22Rv1 (cell line): ENCODE measurements around the gene STUM.

Experiments
- H3K27ac ChIP-seq: fragments of 450-650 bp; 2 replicates; pipeline ENCODE4 v1.5.1; 2017
- ZFX ChIP-seq: fragments of 450-650 bp; IDR thresholded peaks from 2 replicates; pipeline ENCODE4 v1.6.1; 2017; ENCODE audit warnings: antibody characterized with exemption, borderline replicate concordance
- TF ChIP-seq, protein P1 (sequence below): fragments of 450-650 bp; IDR thresholded peaks from 2 replicates; pipeline ENCODE4 v1.5.1; 2017; ENCODE audit warnings: mild to moderate bottlenecking

Gene STUM

GRCh38 chr1:226645279-226645976 lies 96.9 kb downstream of the STUM start:
- no peak overlapping the region for H3K27ac ChIP-seq
- TF ChIP-seq ZFX = no peak
- TF ChIP-seq, protein P1, sequence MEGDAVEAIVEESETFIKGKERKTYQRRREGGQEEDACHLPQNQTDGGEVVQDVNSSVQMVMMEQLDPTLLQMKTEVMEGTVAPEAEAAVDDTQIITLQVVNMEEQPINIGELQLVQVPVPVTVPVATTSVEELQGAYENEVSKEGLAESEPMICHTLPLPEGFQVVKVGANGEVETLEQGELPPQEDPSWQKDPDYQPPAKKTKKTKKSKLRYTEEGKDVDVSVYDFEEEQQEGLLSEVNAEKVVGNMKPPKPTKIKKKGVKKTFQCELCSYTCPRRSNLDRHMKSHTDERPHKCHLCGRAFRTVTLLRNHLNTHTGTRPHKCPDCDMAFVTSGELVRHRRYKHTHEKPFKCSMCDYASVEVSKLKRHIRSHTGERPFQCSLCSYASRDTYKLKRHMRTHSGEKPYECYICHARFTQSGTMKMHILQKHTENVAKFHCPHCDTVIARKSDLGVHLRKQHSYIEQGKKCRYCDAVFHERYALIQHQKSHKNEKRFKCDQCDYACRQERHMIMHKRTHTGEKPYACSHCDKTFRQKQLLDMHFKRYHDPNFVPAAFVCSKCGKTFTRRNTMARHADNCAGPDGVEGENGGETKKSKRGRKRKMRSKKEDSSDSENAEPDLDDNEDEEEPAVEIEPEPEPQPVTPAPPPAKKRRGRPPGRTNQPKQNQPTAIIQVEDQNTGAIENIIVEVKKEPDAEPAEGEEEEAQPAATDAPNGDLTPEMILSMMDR = no peak

DNA sequence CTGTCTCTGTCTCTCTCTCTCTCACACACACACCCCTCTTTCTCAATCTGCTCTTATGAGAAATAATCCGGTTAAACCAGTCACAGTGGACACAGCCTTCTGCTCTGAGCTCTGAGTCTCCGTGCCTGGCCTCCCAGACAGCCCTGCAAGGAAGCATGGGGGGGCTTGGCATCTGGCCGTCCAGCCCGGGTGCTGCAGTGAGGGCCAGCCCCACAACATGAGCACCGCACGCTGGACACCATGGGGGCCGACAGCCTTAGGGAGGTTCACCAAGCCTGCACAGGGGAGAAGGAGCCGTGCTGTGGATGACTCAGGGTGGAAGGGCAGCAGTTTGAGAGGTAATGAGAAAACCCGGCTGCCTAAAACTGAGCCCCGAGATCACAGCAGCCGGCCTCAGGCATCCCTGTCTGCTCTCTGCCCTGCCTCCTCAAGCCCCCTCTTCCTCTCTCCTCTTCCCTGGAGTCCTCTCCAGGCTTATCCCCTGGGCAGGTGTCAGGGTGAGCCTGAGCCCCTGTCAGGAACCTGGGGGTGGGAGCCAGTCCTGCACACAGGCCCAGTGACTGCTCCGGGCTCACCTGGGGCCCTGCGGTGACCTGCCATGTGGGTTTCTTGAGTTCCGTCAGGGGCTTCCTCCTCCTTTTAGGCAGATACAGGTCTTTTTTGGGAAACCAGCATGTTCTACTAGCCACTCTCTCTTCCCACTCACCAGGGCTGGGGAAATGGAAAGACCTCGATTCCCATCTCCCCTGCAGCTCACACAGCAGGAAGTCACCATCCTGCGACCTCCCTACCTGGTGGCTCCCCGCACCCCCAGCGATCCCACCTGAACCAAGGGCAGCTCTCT lies 97.7 kb downstream of the STUM start:
- TF ChIP-seq, protein P1 = no peak
- no peak for TF ChIP-seq ZFX
- H3K27ac ChIP-seq = no peak overlapping the region

DNA sequence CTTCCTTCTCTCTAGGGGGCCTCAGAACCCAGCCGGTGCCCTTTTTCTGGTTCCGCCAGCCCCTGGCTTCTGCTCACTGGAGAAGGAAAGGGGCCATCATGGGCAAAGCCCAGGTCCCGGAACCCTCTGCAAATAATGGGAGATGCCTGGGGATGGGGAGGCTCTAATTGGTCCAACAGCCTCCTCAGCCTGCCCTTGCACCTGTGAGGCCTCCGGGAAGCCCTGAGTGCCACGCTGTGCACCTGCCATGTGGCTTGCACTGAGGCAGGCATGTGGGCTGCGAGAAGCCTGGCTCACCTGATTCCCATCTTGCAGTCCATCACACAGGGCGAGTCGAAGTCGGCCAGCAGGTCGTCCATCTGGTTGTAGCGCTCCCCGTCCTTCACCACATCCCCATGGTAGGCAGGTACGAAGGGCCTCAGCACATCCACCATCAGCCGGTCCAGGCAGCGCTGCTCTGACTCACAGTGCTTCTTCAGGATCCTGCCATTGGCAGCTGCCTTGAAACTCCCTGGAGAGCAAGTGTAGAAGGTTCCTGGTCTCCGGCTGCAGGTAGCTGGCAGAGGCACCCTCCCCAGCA lies 98.4 kb downstream of the STUM start:
- TF ChIP-seq ZFX = no peak
- TF ChIP-seq, protein P1 = no peak

DNA sequence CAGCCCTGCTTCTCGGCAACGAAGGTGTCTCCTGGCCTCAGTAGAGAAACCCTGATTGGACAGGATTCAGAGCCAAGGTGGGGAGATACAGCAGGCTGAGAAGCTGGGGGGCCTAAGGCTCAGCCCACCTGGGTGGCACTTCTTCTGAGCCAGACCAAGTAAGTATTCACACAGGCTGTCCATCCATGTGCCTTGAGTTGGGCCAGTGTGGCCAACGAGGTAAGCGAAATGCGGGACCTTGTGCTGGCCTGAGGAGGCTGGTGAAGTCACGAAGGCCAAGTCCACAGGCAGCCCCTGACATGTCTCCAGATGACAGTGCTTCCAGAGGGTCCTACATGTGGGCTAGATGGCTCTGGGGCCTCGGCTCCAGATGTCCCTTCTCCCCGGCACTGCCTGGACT lies 99.2 kb downstream of the STUM start:
- no peak overlapping the region for H3K27ac ChIP-seq
- TF ChIP-seq, protein P1 = no peak
- TF ChIP-seq ZFX = no peak

More for the DNA sequence above, 98.4 kb downstream of the STUM start:
- no peak overlapping the region for H3K27ac ChIP-seq

- TF ChIP-seq, protein P1 = no peak
- TF ChIP-seq ZFX = no peak
- no peak overlapping the region for H3K27ac ChIP-seq
Observed at GRCh38 chr1:226648421-226648820, 99.9 kb downstream of the STUM start.

DNA sequence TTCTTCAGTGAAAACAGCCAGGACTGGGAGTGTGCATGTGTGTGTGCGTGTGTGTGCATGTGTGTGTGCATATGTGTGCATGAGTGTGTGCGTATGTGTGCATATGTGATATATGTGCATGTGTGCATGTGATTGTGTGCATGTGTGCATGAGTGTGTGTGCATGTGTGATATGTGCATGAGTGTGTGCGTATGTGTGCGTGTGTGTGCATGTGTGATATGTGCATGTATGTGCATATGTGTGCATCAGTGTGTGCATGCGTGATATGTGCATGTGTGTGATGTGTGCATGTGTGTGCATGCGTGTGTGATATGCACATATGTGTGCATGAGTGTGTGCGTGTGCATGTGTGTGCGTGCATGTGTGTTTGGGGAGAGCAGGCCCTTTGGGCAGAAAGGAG lies 100.7 kb downstream of the STUM start:
- H3K27ac ChIP-seq = no peak overlapping the region
- no peak for TF ChIP-seq ZFX
- TF ChIP-seq, protein P1 = no peak
